GM23248 (cell line): ENCODE measurements around the gene CORO2B. TPM values are rescaled to one million over a fixed set of nuclear protein-coding genes. Genes with fewer than 3 reads are reported as not detected.

Source experiments
- DNase-seq: peaks from one replicate; pipeline ENCODE4 v3.0.0-alpha.2; 2015
- H2AFZ ChIP-seq: fragments of 200-600 bp; sonication (generic); 2 replicates; pipeline ENCODE4 v1.6.1; 2016; ENCODE audit warnings: antibody characterized with exemption
- H3F3A ChIP-seq: fragments of 200-600 bp; sonication (generic); 2 replicates; pipeline ENCODE4 v1.6.1; 2016; ENCODE audit warnings: mild to moderate bottlenecking, antibody characterized with exemption, mixed run types; ENCODE audit not compliant: insufficient read depth
- H3K27ac ChIP-seq: fragments of 200-600 bp; sonication (generic); 2 replicates; pipeline ENCODE4 v1.5.1; 2016; ENCODE audit warnings: mild to moderate bottlenecking
- H3K27me3 ChIP-seq: fragments of 200-600 bp; sonication (generic); replicated peaks from 2 replicates; pipeline ENCODE4 v1.6.1; 2016; ENCODE audit warnings: mild to moderate bottlenecking; ENCODE audit not compliant: insufficient read depth
- H3K36me3 ChIP-seq: fragments of 200-600 bp; sonication (generic); 2 replicates; pipeline ENCODE4 v1.6.1; 2016; ENCODE audit warnings: low read depth, mild to moderate bottlenecking
- H3K4me1 ChIP-seq: fragments of 200-600 bp; sonication (generic); 2 replicates; pipeline ENCODE4 v1.6.1; 2016; ENCODE audit warnings: mild to moderate bottlenecking; ENCODE audit not compliant: insufficient read depth
- H3K4me2 ChIP-seq: fragments of 200-600 bp; sonication (generic); one replicate; pipeline ENCODE4 v1.6.1; 2016; ENCODE audit warnings: mild to moderate bottlenecking; ENCODE audit not compliant: unreplicated experiment
- H3K4me3 ChIP-seq: fragments of 200-600 bp; sonication (generic); 2 replicates; pipeline ENCODE4 v1.5.1; 2016; ENCODE audit warnings: mild to moderate bottlenecking
- H3K79me2 ChIP-seq: fragments of 200-600 bp; sonication (generic); 2 replicates; pipeline ENCODE4 v1.6.1; 2016; ENCODE audit warnings: mild to moderate bottlenecking; ENCODE audit not compliant: insufficient read depth
- H3K9ac ChIP-seq: fragments of 200-600 bp; sonication (generic); 2 replicates; pipeline ENCODE4 v1.6.1; 2016; ENCODE audit warnings: mild to moderate bottlenecking
- H3K9me2 ChIP-seq: fragments of 200-600 bp; sonication (generic); 2 replicates; pipeline ENCODE4 v1.6.1; 2016; ENCODE audit warnings: mixed run types, mild to moderate bottlenecking, moderate library complexity; ENCODE audit not compliant: insufficient read depth
- H3K9me3 ChIP-seq: fragments of 200-600 bp; sonication (generic); one replicate; pipeline ENCODE4 v1.6.1; 2017; ENCODE audit warnings: low read depth
- H4K20me1 ChIP-seq: fragments of 200-600 bp; sonication (generic); 2 replicates; pipeline ENCODE4 v1.6.0; 2016; ENCODE audit not compliant: insufficient read depth
- EZH2 ChIP-seq: fragments of 200-600 bp; sonication (generic); IDR thresholded peaks from 2 replicates; pipeline ENCODE4 v1.6.1; 2018; ENCODE audit warnings: antibody characterized with exemption, mild to moderate bottlenecking; ENCODE audit not compliant: insufficient read depth, poor library complexity, severe bottlenecking
- EZH2phosphoT487 ChIP-seq: fragments of 200-600 bp; sonication (generic); IDR thresholded peaks from 2 replicates; pipeline ENCODE4 v1.6.1; 2018; ENCODE audit warnings: antibody characterized with exemption, moderate library complexity, mild to moderate bottlenecking, low read depth; ENCODE audit not compliant: insufficient read depth
- WGBS, 2 experiments: methylation state at CpG; one replicate each; pipeline ENCODE4 v1.1.6; 2015 to 2017; ENCODE audit warnings: low lambda C conversion rate in 2 of 2, low coverage in 1 of 2; ENCODE audit errors: missing lambda C conversion rate in 2 of 2; 5-methylcytosine and 5-hydroxymethylcytosine counted together
- in situ Hi-C: fragments of 300-500 bp; cut with MboI; formaldehyde crosslinking; loops from 2 replicates; pipeline ENCODE4 v1.15.0; 2020
- polyA plus RNA-seq: library from polyadenylated mRNA; unstranded; fragments of >200 nt; fragmentation: Nextera tagmentation; extraction: Ambion mirVana; gene quantifications from 2 replicates; pipeline ENCODE4 v1.2.1, GENCODE V29; 2016
- total RNA-seq: library from RNA; depleted of rRNA; stranded (reverse); fragments of >200 nt; shearing (Covaris generic); gene quantifications from 2 replicates; pipeline ENCODE4 v1.2.3, GENCODE V29; 2014

CORO2B gene
- total and polyA plus RNA-seq, 2 experiments from 2014 or later, result 2.7 to 7.7 TPM

GRCh38 chr15:68697711-68698690 is 119.2 kb downstream of the CORO2B start:
- Histone ChIP-seq H3F3A (no peaks in the 10 kb centered on the region), H3K9me3 (no peaks in the 10 kb centered on the region), H3K4me2 (no peak overlapping the region), H3K9me2 (no peaks in the 10 kb centered on the region), H3K27me3 (no peaks in the 10 kb centered on the region), H4K20me1 (no peaks in the 10 kb centered on the region), H3K9ac (no peak overlapping the region), H3K36me3 (no peaks in the 10 kb centered on the region), H2AFZ (no peak overlapping the region), H3K79me2 (no peaks in the 10 kb centered on the region), H3K4me1 (0 out of 2 replicates have a peak, but pooled peaks cover 8% of the 10 kb centered on the region), H3K4me3 (no peak overlapping the region), H3K27ac (no peak overlapping the region)
- WGBS, 2 experiments, result 84 to 85% methylated on average over 8 to 9 of the region's 9 CpGs
- no peak for TF ChIP-seq EZH2phosphoT487
- no peak for TF ChIP-seq EZH2
- DNase-seq, result no peak
- in situ Hi-C loops, result no loop called here

- Histone ChIP-seq H3K27me3 (no peaks in the 10 kb centered on the region), H3K36me3 (no peaks in the 10 kb centered on the region), H3K9ac (no peak overlapping the region), H3K79me2 (no peaks in the 10 kb centered on the region), H3K4me1 (0 out of 2 replicates have a peak, but pooled peaks cover 5% of the 10 kb centered on the region), H4K20me1 (no peaks in the 10 kb centered on the region), H2AFZ (no peak overlapping the region), H3F3A (no peaks in the 10 kb centered on the region), H3K9me3 (no peaks in the 10 kb centered on the region), H3K4me3 (no peak overlapping the region), H3K27ac (no peak overlapping the region), H3K4me2 (no peak overlapping the region), H3K9me2 (no peaks in the 10 kb centered on the region)
- in situ Hi-C loops, result no loop called here
- TF ChIP-seq EZH2phosphoT487 (no peak), EZH2 (no peak)
- WGBS, 2 experiments, result 83 to 84% methylated on average over 5 of the region's 5 CpGs
- no peak for DNase-seq
These were observed 119.9 kb downstream of the CORO2B start for GRCh38 chr15:68698708-68699107.

GRCh38 chr15:68699124-68699880 is 120.5 kb downstream of the CORO2B start:
- Histone ChIP-seq H3K79me2 (no peaks in the 10 kb centered on the region), H3K27ac (no peak overlapping the region), H3K9me3 (no peaks in the 10 kb centered on the region), H3K4me2 (no peak overlapping the region), H3K36me3 (no peaks in the 10 kb centered on the region), H3K27me3 (no peaks in the 10 kb centered on the region), H3K4me3 (no peak overlapping the region), H3K9me2 (no peaks in the 10 kb centered on the region), H3F3A (no peaks in the 10 kb centered on the region), H3K4me1 (0 out of 2 replicates have a peak, but pooled peaks cover 5% of the 10 kb centered on the region), H2AFZ (no peak overlapping the region), H3K9ac (no peak overlapping the region), H4K20me1 (no peaks in the 10 kb centered on the region)
- TF ChIP-seq EZH2 (no peak), EZH2phosphoT487 (no peak)
- DNase-seq, result no peak
- WGBS, 2 experiments, result 78 to 83% methylated on average over 12 of the region's 12 CpGs
- in situ Hi-C loops, result no loop called here

- Histone ChIP-seq H3K4me2 (peak overlapping the region; percentile 47), H3K27ac (no peak overlapping the region), H3K36me3 (no peaks in the 10 kb centered on the region), H3K79me2 (no peaks in the 10 kb centered on the region), H3K9me3 (no peaks in the 10 kb centered on the region), H2AFZ (peak overlapping the region; percentile 57), H3K27me3 (no peaks in the 10 kb centered on the region), H3K9ac (peak overlapping the region; percentile 60), H4K20me1 (no peaks in the 10 kb centered on the region), H3K4me1 (0 out of 2 replicates have a peak, but pooled peaks cover 5% of the 10 kb centered on the region), H3K4me3 (peak overlapping the region; percentile 22; the same call in 1 of the 2 replicates), H3K9me2 (no peaks in the 10 kb centered on the region), H3F3A (no peaks in the 10 kb centered on the region)
- WGBS, 2 experiments, result 65 to 68% methylated on average over 12 of the region's 12 CpGs
- in situ Hi-C loops, result no loop called here
- no peak for TF ChIP-seq EZH2
- TF ChIP-seq EZH2phosphoT487, result no peak
- peak; percentile 30 for DNase-seq
These were observed 121.2 kb downstream of the CORO2B start for GRCh38 chr15:68699881-68700454.
